Midbrain (tissue), 1 donor: ENCODE data around the gene NHERF1.
A peak's percentile ranks its signal among the peaks of the same experiment; 100 is the strongest.

ENCODE experiments used
- DNase-seq: peaks from one replicate; lab custom pipeline; 2025; lab: John Stamatoyannopoulos, UW

NHERF1 gene

GRCh38 chr17:74768069-74768762 is 19.8 kb downstream of the NHERF1 start:
- peak; percentile 50 for DNase-seq

GRCh38 chr17:74768763-74769114 is 20.3 kb downstream of the NHERF1 start:
- no peak for DNase-seq

DNA sequence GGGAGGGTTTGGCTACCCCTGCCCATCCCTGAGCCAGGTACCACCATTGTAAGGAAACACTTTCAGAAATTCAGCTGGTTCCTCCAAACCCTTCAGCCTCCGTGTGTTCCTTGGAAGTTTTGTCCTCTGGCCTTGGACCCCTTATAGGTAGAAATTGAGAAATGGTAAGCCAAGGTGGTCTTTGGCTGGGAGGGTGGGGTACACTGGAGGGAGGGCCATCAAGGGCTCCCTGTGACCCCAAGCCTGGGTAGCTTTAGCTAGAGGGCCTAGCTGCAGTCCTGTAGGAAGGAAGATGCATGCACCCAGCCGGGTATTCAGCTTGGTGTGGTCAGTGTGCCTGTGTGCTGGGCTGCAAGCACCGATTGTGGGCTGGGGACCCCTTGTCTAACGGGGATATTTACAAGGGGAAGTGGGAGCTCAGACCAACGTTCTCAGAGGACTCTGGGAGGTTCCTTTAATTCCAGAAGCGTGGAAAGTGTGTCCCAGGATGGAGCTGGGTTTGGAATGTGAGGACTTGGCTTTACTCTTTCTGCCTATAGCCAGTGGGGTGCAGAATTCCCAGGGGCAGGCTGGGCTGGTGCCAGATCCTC is 20.9 kb downstream of the NHERF1 start:
- DNase-seq: no peak

GRCh38 chr17:74769856-74770497 is 21.5 kb downstream of the NHERF1 start:
- DNase-seq: no peak

GRCh38 chr17:74770498-74771318 is 22.3 kb downstream of the NHERF1 start:
- DNase-seq: peak; percentile 63

DNA sequence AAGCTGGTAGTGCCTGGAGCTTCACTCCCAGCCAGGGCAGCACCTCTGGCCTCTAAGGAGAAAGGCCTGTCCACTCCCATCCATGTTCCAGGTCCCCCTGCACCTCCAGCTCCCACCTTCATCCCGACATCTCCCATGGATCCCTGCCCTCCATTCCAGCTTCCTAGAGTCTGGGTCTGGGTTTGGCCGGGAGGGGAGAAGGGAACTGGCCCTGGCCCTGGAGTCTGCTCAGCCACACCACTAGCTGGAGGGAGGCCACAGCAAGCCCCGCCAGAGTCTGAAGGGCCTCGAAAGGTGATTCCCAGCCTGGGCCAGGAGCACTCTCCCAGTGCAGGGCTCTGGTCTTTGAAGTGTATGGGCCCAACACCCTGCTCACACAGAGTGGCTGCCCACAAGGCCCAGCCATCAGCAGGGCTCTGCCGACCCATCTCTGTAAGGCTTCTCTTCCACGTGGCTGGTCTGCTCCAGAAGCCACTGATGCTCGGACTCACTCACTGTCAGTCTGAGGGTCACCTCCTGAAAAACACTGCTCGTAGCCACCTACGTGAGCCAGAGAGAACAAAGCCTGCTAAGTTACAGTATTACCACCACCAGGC is 23.0 kb downstream of the NHERF1 start:
- no peak for DNase-seq

DNA sequence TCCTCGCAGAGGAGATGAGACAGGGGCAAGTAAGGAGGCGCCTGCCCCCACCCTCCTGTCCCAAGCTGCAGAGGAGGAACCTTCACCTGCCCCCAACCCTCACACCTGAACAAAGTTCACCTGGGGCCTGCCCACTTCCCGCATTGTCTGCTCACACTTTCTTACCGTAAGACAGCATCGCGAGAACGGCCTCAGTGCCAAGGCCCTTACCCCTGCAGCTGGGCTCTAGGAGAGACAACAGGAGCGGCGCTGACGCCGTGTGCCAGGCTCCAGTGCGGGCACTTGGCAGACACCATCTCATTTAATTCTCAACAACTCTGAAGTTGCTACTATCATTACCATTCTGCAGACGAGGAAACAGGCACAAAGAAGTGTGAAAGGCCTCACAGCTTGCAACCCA is 23.6 kb downstream of the NHERF1 start:
- DNase-seq: no peak

DNA sequence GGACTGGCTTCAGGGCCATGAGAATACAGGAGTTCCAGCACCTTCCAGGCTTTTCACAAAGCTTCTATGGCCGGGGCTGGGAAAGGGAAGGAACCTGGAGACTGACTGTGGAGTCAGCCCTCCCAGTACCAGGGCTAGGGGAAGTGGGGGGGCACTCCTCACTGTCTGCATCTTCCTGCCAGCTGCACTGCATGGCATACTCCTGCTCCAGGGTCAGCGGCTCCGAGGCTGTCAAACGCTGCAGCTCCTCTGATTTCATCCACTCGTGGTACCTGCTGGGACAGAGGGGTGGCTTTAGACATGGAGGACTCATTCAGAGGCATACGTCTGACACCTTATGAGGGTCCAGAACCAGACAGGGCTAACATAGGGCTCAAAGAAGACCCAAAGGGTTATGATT is 25.0 kb downstream of the NHERF1 start:
- no peak for DNase-seq

GRCh38 chr17:74773871-74774286 is 25.5 kb downstream of the NHERF1 start:
- no peak for DNase-seq

DNA sequence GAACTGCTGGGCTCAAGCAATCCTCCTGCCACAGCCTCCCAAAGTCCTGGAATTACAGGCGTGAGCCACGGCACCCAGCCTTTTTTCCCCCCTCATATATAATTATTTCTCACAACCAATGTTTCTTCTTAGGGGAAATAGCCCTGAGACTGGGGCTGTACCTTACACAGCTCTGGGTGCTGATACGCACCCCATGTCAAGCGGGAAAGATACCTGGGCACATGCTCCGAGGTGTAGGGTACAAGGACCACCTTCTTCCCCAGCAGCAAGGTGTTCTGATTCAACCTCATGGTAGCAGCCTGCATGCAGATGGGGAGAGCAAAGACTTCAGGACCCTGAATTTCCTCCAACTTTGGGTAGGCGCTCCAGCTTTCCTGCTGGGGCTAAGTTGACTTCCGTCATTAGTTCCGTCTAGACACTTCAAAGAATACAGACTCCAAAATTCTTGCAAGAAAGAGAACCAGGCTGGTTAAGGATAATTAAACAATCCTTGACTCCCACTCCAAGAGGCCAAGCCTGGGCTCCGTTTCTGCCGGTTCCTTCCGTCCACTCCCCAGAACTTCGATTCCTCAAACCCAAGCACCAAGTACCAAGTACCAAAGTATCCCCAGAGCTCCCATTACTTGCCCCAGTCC is 27.1 kb downstream of the NHERF1 start:
- no peak for DNase-seq

DNA sequence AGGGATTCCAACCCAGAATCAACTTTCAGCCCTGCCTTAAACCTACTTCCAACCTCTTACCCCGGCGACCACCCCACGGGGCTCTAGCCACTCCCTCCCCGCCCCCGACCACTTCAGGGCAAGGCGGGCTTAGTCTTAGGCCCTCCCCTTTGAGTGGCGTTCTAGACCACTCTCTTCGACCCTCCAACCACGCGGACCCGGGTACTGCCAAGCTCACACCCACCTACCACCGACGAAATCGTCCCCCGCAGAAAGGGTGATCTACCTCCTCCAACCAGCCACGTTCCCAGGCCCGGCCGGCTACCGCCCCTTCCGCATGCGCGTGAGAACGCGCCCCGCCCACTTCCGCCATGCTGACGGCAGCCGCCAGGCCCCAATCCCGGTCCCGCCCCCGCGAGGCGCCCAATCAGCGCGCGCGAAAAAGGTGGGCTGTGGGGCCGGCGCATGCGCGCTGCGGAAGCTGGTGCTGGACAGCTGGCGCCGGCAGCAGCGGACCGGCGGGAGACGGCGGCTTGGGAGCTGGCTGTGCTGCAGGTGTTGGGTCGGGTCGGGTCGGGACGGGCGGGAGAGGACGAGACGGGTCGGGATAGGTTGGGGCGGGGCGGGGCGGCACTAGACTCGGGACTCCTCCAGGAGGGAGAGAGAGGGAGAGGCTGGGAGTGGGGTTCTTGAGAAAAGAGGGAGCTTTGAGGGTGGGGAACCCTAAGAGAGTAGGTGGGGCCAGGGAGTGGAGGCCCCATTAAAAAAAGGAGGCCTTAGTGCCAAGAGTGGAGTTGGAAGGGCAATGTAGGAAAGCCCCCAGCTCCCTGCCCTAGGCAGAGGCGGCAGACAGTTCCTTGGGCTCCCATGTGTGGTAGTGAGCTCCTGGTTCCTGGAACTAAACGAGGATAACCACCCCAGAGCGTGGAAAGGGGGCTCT is 27.9 kb downstream of the NHERF1 start, which contains the start of gene NAT9:
Gene NAT9 (minus strand): TSS at position 302 of the 919 bp plus-strand sequence. CDS start 647 bp downstream, outside the sequence.
- DNase-seq: peak; percentile 96

GRCh38 chr17:74776990-74777389 is 28.6 kb downstream of the NHERF1 start:
- DNase-seq: no peak

DNA sequence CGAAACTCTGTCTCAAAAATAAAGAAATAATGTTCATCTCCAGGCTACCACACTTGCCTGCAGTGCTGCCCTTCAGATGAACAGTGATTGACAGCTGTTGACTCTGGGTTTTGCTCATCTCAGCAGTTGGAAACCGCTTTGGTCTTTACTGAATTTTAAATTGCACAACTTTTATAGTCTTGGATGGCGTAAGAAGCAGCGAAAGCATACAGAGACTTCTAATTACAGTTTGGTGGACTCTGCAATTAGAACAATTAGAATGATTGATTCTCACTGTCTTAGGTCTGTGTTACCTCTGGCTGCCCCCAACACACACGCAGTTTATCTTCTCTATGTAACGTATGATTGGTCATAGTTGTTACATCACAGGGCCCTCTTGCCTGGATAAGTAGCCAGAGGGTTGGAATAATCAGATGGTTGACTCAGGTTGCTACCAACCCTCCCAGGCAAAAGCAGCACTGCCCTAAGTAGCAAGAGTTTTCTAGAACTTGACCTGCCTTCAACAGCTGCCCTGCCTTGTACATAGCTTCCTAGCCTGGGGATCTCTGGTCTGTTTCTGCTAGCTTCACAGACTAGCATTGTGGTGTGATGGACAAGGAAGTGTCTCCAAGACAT is 29.6 kb downstream of the NHERF1 start:
- DNase-seq: no peak

- no peak for DNase-seq
These were observed 30.5 kb downstream of the NHERF1 start for GRCh38 chr17:74778960-74779359.

DNA sequence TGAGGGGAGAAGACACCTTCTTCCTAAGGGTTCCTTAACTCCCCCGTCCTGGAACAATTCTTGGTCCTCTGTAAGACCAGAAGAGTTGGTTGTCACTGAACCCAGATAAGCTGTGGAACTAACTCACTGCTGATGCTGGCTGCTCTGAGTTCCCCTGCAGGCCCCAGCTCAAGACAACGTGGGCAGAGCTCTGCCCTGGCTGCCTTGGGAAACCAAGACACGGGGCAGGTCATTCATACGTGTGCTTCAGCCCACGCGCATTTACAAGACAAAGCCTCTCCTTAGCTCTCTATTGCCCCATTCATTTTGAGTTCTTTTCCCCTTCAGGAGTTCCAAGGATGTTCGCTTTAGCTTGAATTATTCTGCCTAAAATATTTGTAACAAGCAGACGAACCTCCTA is 31.1 kb downstream of the NHERF1 start:
- no peak for DNase-seq

DNA sequence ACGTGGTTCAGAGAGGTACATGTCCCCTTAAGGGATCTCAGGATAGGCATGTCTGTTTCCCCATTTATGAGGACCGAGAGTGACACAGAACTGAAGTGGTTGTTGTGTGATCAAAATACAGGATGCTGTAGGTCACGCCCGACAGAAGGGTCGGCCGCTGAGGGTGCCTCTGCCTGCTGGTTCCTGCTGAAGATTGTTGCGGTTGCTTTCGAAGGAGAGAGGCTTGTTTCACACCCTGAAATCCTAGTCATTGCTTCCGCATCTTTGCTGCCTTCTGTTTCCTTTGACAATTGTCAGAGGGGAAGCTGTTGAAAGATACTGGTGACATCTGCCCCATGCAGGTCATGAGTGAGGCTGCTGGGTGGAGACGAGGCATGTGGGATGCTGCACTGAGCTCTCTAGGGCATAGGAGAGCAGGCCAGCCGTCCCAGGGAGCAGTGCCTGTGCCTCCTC is 31.5 kb downstream of the NHERF1 start:
- peak; percentile 56 for DNase-seq

- DNase-seq: peak; percentile 74
These were observed 32.2 kb downstream of the NHERF1 start for GRCh38 chr17:74780443-74781238.

DNA sequence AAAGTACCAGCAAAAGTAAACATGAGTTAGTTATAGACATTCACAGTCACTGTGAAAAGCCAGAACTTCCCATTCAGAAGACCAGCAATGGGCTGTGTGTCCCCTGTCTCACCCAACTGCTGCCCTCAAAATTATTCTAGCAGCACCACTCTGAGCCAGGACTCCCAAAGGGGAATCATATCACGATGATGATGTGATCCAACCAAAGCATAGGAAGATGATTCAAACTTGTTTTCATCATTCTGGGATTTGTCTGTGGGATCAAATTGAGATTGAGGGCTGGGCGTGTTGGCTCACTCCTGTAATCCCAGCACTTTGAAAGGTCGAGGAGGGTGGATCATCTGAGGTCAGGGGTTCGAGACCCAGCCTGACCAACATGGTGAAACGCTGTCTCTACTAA is 34.1 kb downstream of the NHERF1 start:
- DNase-seq: no peak
